GM20000 (cell line): ENCODE measurements around the gene MED7.

Experiments
- DNase-seq: peaks from one replicate; pipeline ENCODE4 v3.0.0; 2012; ENCODE audit warnings: low spot score
- TF ChIP-seq, protein P1 (sequence below): IDR thresholded peaks from 2 replicates; pipeline ENCODE4 v1.5.1; 2012; ENCODE audit warnings: mild to moderate bottlenecking, control low read depth; ENCODE audit errors: extremely low read depth, missing control alignments

Gene MED7

DNA sequence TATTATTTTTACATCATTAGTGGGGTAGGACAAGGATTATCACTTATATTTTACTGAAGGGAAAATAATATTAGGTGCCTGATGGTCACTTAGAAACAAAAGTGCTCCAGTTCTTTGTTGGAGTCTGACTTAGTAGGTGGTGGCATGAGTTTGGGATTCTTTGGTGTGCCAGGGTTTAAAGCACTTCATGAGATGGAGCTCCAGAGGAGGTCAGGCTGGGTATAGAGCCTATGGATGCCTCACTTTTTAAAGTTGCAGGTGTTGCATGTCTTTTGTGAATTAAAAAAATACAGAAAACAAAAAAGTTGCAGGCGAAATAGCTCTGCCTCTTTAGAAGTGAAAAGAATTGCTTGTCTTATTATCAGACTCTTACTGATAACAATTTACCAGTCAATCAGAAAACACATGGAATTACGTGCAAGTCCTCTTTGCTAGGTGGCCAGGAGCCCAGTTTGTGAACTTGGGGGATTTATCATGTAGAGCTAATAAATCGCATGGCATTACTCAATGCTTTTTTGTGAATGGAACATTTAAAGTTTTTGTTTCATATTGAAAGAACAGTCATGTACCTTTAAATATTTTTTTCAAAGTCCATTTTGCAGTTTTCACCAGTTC lies 39.6 kb upstream of the MED7 start:
- TF ChIP-seq, protein P1, sequence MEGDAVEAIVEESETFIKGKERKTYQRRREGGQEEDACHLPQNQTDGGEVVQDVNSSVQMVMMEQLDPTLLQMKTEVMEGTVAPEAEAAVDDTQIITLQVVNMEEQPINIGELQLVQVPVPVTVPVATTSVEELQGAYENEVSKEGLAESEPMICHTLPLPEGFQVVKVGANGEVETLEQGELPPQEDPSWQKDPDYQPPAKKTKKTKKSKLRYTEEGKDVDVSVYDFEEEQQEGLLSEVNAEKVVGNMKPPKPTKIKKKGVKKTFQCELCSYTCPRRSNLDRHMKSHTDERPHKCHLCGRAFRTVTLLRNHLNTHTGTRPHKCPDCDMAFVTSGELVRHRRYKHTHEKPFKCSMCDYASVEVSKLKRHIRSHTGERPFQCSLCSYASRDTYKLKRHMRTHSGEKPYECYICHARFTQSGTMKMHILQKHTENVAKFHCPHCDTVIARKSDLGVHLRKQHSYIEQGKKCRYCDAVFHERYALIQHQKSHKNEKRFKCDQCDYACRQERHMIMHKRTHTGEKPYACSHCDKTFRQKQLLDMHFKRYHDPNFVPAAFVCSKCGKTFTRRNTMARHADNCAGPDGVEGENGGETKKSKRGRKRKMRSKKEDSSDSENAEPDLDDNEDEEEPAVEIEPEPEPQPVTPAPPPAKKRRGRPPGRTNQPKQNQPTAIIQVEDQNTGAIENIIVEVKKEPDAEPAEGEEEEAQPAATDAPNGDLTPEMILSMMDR: no peak
- no peak for DNase-seq

DNA sequence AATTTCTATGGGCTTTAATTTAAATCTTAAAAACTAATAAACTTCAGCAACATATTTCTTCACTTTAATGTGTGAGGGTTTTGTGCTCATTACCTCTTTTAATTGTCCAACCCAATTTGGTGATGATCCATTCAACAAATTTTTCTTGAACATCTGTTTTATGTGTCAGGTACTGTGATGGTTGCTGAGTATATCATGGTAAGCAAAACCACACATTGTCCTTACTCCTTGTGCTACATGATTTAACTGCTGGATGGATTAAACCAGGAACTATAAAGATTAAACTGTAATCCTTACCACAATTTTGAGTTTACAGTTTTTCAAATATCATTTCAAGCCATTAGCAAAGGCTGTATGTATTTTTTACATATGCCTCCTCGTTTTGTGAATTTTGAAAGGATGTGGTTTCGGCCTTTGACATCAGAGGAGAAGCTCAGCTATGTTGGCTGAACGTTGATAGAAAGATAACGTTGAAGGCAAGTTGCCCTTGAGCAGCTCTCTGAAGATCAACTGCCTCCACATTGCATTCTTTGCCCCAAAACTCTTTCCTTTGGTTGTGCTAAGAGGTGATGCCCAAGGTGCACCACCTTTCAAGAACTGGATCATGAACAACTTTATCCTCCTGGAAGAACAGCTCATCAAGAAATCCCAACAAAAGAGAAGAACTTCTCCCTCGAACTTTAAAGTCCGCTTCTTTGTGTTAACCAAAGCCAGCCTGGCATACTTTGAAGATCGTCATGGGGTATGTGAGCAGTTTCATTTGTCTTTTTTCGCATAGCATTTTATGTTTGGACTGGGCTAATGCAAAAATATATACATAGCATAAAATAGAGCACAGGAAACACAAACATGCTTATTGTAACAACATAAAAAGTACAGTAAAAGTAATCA lies 38.0 kb upstream of the MED7 start, which contains the start of gene ITK:
ITK (plus strand) TSS at position 467 of the 891 bp plus-strand sequence; CDS start at position 605, 138 bp downstream.
- TF ChIP-seq, protein P1: no peak
- no peak for DNase-seq

DNA sequence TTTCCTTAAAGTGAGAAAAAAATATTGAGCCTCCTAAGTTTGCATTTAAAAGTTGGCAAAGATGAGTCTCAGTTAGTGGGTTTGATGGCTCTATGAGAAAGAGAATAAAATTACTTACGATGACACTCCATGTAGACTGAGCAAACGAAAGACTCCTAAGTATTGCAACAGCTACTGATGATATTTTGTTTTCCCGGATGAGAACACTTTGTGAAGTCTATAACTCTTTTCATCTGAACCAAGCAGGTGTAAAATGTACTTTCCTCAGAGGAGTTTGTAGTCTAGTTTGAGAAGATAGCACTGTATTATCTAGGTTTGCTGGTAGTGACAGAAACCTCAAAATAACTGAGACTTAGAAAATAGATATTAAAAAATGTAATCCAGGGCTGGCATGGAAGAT lies 36.3 kb upstream of the MED7 start:
- TF ChIP-seq, protein P1: no peak
- no peak for DNase-seq

DNA sequence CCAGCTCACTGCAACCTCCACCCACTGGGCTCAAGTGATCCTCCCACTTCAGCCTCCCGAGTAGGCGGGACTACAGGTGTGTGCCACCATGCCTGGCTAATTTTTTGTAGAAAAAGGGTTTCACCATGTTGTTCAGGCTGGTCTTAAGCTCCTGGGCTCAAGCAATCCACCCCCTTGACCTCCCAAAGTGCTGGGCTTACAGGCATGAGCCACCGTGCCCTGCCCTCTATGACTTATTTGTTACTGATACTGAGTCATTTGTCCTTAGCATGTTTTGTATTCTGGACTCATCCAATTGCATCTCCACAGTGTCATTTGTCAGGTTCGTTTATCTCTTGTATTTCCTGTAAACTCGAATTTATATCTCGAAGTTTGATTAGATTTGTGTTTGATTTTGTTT lies 35.3 kb upstream of the MED7 start:
- TF ChIP-seq, protein P1: no peak
- DNase-seq: no peak

DNA sequence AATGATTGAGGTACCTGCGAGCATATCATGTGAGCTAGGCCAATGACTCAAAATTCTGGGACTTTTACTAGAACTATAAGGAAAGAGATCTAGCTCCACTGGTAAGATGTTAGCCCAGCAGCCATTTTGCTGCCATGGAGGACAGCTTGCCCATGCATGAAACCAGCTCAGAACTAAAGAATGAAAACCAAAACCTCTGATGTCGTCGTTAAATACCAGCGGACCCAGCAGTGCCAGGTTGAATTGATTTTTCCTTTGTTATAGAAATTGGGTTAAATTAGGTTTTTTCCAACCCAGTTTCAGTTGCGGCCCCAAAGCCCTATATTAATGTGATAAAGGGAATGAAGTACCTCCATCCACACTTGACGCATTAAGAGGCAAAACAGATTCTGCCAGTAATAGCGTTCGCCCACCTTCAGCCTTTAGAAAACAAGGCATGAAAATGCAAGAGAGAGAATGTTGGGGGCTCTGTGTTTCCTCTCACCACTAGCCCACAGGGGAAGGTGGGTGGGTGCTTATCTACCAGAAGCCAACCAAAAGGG lies 32.5 kb upstream of the MED7 start:
- TF ChIP-seq, protein P1: no peak
- DNase-seq: no peak

DNA sequence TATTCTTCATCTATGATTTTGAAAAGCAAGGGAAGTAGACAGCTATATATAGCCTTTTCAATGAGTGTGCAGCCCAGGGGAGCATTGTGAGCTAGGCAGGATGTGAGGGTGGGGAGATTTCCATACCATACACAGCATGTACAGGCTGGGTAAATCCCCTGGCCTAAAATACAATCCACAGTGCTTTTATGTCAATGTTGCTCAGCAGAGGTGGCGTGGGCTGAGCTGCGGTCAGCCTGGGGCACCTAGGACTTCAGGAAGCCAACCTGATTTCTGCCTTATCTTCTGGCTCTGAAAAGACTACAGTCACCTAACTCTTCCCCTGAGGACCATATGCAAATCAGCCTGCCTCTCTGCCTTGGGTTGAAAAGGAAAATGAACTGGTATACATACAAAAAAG lies 29.7 kb upstream of the MED7 start:
- TF ChIP-seq, protein P1: no peak
- peak; percentile 82 for DNase-seq

DNA sequence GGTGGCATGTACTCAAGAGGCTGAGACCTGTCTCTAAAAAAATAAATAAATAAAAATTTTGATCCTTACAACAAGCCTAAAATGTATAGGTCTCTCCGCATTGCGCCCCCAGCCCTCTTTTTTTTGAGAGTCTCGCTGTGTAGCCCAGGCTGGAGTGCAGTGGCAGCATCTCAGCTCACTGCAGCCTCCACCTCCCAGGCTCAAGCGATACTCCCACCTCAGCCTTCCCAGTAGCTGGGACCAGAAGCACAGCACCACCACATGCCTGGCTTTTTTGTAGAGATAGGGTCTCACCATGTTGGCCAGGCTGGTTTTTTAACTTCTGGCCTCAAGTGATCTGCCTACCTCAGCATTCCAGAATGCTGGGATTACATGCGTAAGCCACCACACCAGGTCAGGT lies 25.6 kb upstream of the MED7 start:
- TF ChIP-seq, protein P1: no peak
- no peak for DNase-seq
